Activated gamma-delta T cell (primary cell): ENCODE data around the gene PPP1R1C.
"Not testable (repeated sequence)": the region's sequence is repeated elsewhere in the genome, so short reads cannot be mapped to it uniquely, and the experiment has no call there.

Experiments used
- DNase-seq: peaks from one replicate; lab custom pipeline; 2025; lab: John Stamatoyannopoulos, UW

PPP1R1C gene

GRCh38 chr2:182014284-182014683 is 28.6 kb downstream of the PPP1R1C start:
- DNase-seq: no peak

GRCh38 chr2:182015334-182016109 is 29.9 kb downstream of the PPP1R1C start:
- no peak for DNase-seq

- no peak for DNase-seq
These were observed 32.6 kb downstream of the PPP1R1C start for GRCh38 chr2:182018218-182018617.

- no peak for DNase-seq
These were observed 34.1 kb downstream of the PPP1R1C start for GRCh38 chr2:182019731-182020130.

- no peak for DNase-seq
These were observed 34.8 kb downstream of the PPP1R1C start for GRCh38 chr2:182020286-182021070.

GRCh38 chr2:182023235-182023634 is 37.6 kb downstream of the PPP1R1C start:
- no peak for DNase-seq

- not testable (repeated sequence) for DNase-seq
These were observed 45.2 kb downstream of the PPP1R1C start for GRCh38 chr2:182030875-182031274.

- DNase-seq: no peak
These were observed 46.3 kb downstream of the PPP1R1C start for GRCh38 chr2:182031956-182032355.

- DNase-seq: no peak
These were observed 47.8 kb downstream of the PPP1R1C start for GRCh38 chr2:182033449-182033848.

GRCh38 chr2:182038576-182038975 is 52.9 kb downstream of the PPP1R1C start:
- DNase-seq: no peak

- DNase-seq: no peak
These were observed 57.4 kb downstream of the PPP1R1C start for GRCh38 chr2:182043021-182043420.

GRCh38 chr2:182043861-182044260 is 58.2 kb downstream of the PPP1R1C start:
- no peak for DNase-seq

GRCh38 chr2:182047544-182047943 is 61.9 kb downstream of the PPP1R1C start:
- no peak for DNase-seq

- DNase-seq: no peak
These were observed 62.4 kb downstream of the PPP1R1C start for GRCh38 chr2:182048088-182048487.

- DNase-seq: no peak
These were observed 63.0 kb downstream of the PPP1R1C start for GRCh38 chr2:182048621-182049020.

- no peak for DNase-seq
These were observed 63.9 kb downstream of the PPP1R1C start for GRCh38 chr2:182049372-182050148.

- DNase-seq: no peak
These were observed 64.9 kb downstream of the PPP1R1C start for GRCh38 chr2:182050333-182051135.

- DNase-seq: no peak
These were observed 70.3 kb downstream of the PPP1R1C start for GRCh38 chr2:182055993-182056392.

- DNase-seq: no peak
These were observed 71.3 kb downstream of the PPP1R1C start for GRCh38 chr2:182057002-182057401.

GRCh38 chr2:182058056-182058455 is 72.4 kb downstream of the PPP1R1C start:
- DNase-seq: no peak

GRCh38 chr2:182061739-182062138 is 76.1 kb downstream of the PPP1R1C start:
- DNase-seq: no peak
